ENCODE data around the gene MRPL10. TPM values are rescaled to one million over a fixed set of nuclear protein-coding genes. Genes with fewer than 3 reads are reported as not detected.

MRPL10 gene
- total RNA-seq, 1 experiment from 2014 or later, result 50.3 TPM

DNA sequence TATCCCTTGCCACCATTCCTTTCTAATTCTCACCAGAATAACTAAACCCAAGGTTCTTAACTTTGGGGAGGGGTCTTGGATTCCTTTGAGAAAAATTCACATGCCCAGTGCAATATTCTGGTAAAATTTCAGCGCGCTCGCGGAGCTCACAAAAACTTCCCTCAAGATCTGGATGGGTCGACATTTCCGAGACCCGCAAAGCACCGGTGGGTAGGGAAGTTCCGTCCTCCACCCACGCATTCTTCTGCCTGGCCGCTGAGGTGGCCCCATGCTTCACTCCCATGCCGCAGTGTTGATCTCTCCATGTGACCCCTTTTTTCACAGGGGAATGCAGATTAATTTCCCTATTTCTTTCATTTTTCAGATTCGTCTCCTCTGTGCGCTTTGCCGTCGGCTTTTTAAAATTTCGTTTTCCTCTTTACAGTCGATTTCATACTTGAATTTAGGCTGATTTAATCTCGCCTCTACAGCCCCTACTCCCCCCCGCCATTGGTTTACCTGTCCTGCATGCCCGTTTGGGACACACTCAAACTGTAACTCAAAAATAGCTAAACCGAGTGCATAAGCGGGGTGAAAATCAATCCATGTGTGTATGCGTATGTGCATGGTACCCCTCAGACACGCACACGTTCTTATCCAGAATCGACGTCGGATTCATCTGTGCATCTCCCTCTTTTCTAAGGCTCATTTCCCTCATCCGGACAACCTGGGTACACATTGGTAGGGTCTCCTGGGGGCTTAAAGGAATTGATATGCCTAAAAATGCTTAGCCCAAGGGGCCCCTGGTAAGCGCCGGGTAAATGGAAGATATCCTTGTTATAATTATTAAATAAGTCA, 21.0 kb upstream of the MRPL10 start:
- H3K79me2 ChIP-seq (ENCODE audit: low read length), result no peaks in the 10 kb centered on the region
- no peak overlapping the region for H3K27ac ChIP-seq (ENCODE audit: low read length)
- no peaks in the 10 kb centered on the region for H3K36me3 ChIP-seq (ENCODE audit: insufficient read depth, low read length)
- H3K4me3 ChIP-seq (ENCODE audit: low read length), result no peak overlapping the region
- DNase-seq, result no peak
- H3K4me1 ChIP-seq (ENCODE audit: low read length), result peaks cover 5% of the 10 kb centered on the region; the same call in 1 of the 2 replicates
- H3K27me3 ChIP-seq (ENCODE audit: low read length), result no peaks in the 10 kb centered on the region
- no peak overlapping the region for H3K9ac ChIP-seq (ENCODE audit: low read length)
- no peak overlapping the region for H3K4me2 ChIP-seq (ENCODE audit: low read depth, low read length, poor library complexity, severe bottlenecking)
- no peak overlapping the region for H2AFZ ChIP-seq (ENCODE audit: low read length)
- H4K20me1 ChIP-seq (ENCODE audit: insufficient read depth, low read depth, low read length), result peaks cover 4% of the 10 kb centered on the region; the same call in 1 of the 2 replicates
- H3K9me3 ChIP-seq (ENCODE audit: low read length), result no peaks in the 10 kb centered on the region
- H3K9me2 ChIP-seq (replicated peaks; ENCODE audit: insufficient read depth, low read length), result no peaks in the 10 kb centered on the region

GRCh38 chr17:47851764-47852112, 20.4 kb upstream of the MRPL10 start:
- no peaks in the 10 kb centered on the region for H3K79me2 ChIP-seq (ENCODE audit: low read length)
- H4K20me1 ChIP-seq (ENCODE audit: insufficient read depth, low read depth, low read length), result peaks cover 4% of the 10 kb centered on the region; the same call in 1 of the 2 replicates
- H3K9me3 ChIP-seq (ENCODE audit: low read length), result no peaks in the 10 kb centered on the region
- no peaks in the 10 kb centered on the region for H3K36me3 ChIP-seq (ENCODE audit: insufficient read depth, low read length)
- no peak overlapping the region for H3K4me2 ChIP-seq (ENCODE audit: low read depth, low read length, poor library complexity, severe bottlenecking)
- no peak overlapping the region for H3K9ac ChIP-seq (ENCODE audit: low read length)
- no peak for DNase-seq
- no peak overlapping the region for H3K27ac ChIP-seq (ENCODE audit: low read length)
- H3K27me3 ChIP-seq (ENCODE audit: low read length), result no peaks in the 10 kb centered on the region
- peaks cover 5% of the 10 kb centered on the region; the same call in 1 of the 2 replicates for H3K4me1 ChIP-seq (ENCODE audit: low read length)
- H3K9me2 ChIP-seq (replicated peaks; ENCODE audit: insufficient read depth, low read length), result no peaks in the 10 kb centered on the region
- H3K4me3 ChIP-seq (ENCODE audit: low read length), result no peak overlapping the region
- H2AFZ ChIP-seq (ENCODE audit: low read length), result no peak overlapping the region

GRCh38 chr17:47850692-47851573, 19.6 kb upstream of the MRPL10 start, which contains the start of gene SP6:
SP6 (minus strand) TSS chr17:47851163; CDS start chr17:47848429, 2,734 bp downstream.
- Histone ChIP-seq H3K27me3 (ENCODE audit: low read length) (no peaks in the 10 kb centered on the region), H3K36me3 (ENCODE audit: insufficient read depth, low read length) (no peaks in the 10 kb centered on the region), H3K79me2 (ENCODE audit: low read length) (no peaks in the 10 kb centered on the region), H2AFZ (ENCODE audit: low read length) (no peak within 1 kb of the TSS), H3K9me3 (ENCODE audit: low read length) (no peaks in the 10 kb centered on the region), H3K4me2 (ENCODE audit: low read depth, low read length, poor library complexity, severe bottlenecking) (peak within 1 kb of the TSS; percentile 40), H3K9me2 (replicated peaks; ENCODE audit: insufficient read depth, low read length) (no peaks in the 10 kb centered on the region), H3K4me1 (ENCODE audit: low read length) (peaks cover 5% of the 10 kb centered on the region; the same call in 1 of the 2 replicates), H3K4me3 (ENCODE audit: low read length) (no peak within 1 kb of the TSS), H4K20me1 (ENCODE audit: insufficient read depth, low read depth, low read length) (peaks cover 4% of the 10 kb centered on the region; the same call in 1 of the 2 replicates), H3K27ac (ENCODE audit: low read length) (no peak within 1 kb of the TSS), H3K9ac (ENCODE audit: low read length) (no peak within 1 kb of the TSS)
- DNase-seq, result peak; percentile 76

- Histone ChIP-seq H3K79me2 (ENCODE audit: low read length) (no peaks in the 10 kb centered on the region), H3K9me3 (ENCODE audit: low read length) (no peaks in the 10 kb centered on the region), H3K27me3 (ENCODE audit: low read length) (no peaks in the 10 kb centered on the region), H4K20me1 (ENCODE audit: insufficient read depth, low read depth, low read length) (peaks cover 4% of the 10 kb centered on the region; the same call in 1 of the 2 replicates), H3K9ac (ENCODE audit: low read length) (no peak overlapping the region), H3K36me3 (ENCODE audit: insufficient read depth, low read length) (no peaks in the 10 kb centered on the region), H3K4me3 (ENCODE audit: low read length) (no peak overlapping the region), H3K27ac (ENCODE audit: low read length) (no peak overlapping the region), H3K4me2 (ENCODE audit: low read depth, low read length, poor library complexity, severe bottlenecking) (no peak overlapping the region), H3K4me1 (ENCODE audit: low read length) (peaks cover 5% of the 10 kb centered on the region; the same call in 1 of the 2 replicates), H3K9me2 (replicated peaks; ENCODE audit: insufficient read depth, low read length) (no peaks in the 10 kb centered on the region), H2AFZ (ENCODE audit: low read length) (no peak overlapping the region)
- no peak for DNase-seq
Observed at GRCh38 chr17:47850373-47850691, 19.0 kb upstream of the MRPL10 start.

GRCh38 chr17:47848198-47848513, 16.8 kb upstream of the MRPL10 start:
- H3K4me3 ChIP-seq (ENCODE audit: low read length), result no peak overlapping the region
- H3K27ac ChIP-seq (ENCODE audit: low read length), result no peak overlapping the region
- H3K9me3 ChIP-seq (ENCODE audit: low read length), result no peaks in the 10 kb centered on the region
- no peak overlapping the region for H3K9ac ChIP-seq (ENCODE audit: low read length)
- no peaks in the 10 kb centered on the region for H3K27me3 ChIP-seq (ENCODE audit: low read length)
- peaks cover 5% of the 10 kb centered on the region; the same call in 1 of the 2 replicates for H3K4me1 ChIP-seq (ENCODE audit: low read length)
- H3K79me2 ChIP-seq (ENCODE audit: low read length), result no peaks in the 10 kb centered on the region
- no peaks in the 10 kb centered on the region for H3K9me2 ChIP-seq (replicated peaks; ENCODE audit: insufficient read depth, low read length)
- H3K36me3 ChIP-seq (ENCODE audit: insufficient read depth, low read length), result no peaks in the 10 kb centered on the region
- no peak overlapping the region for H2AFZ ChIP-seq (ENCODE audit: low read length)
- no peak overlapping the region for H3K4me2 ChIP-seq (ENCODE audit: low read depth, low read length, poor library complexity, severe bottlenecking)
- H4K20me1 ChIP-seq (ENCODE audit: insufficient read depth, low read depth, low read length), result peaks cover 4% of the 10 kb centered on the region; the same call in 1 of the 2 replicates
- no peak for DNase-seq

DNA sequence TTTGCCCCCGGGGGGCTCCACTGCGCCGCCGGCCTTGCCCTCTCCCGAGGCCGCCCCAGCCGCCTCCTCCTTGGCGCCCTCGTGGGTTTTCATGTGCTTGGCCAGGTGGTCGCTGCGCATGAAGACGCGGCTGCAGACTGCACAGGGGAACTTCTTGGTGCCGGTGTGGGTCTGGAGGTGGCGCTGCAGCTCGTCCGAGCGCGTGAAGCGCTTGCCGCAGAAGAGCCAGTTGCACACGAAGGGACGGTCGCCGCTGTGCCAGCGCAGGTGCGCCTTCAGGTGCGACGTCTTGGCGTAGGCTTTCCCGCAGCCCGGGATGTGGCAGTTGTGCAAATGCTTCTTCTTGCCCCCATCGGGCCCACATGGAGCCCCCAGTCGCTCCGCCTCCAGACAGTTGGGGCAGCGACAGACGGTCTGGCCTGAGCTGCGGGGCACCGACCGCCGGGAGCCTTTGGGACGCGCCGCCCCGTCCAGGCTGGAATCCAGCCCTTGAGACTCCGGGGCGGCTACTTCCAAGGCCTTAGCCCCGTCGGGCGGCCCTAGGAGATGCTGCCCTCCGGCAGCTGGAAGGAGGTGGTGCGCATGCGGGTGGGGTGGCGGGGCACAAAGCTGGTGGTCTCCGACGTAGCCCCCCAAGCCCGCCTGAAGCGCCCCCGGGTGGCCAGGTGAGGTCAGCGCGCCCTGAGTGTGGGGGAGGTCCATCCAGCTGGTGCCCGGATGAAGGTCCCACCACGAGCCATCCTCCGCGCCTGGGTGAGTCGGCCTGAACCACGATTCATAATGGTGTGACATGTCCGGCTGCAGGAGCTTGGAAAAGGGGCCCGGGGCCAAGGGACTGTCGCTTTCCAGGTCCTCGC, 16.2 kb upstream of the MRPL10 start:
- no peaks in the 10 kb centered on the region for H3K9me2 ChIP-seq (replicated peaks; ENCODE audit: insufficient read depth, low read length)
- no peak for DNase-seq
- no peak overlapping the region for H3K27ac ChIP-seq (ENCODE audit: low read length)
- no peak overlapping the region for H3K4me3 ChIP-seq (ENCODE audit: low read length)
- H3K4me2 ChIP-seq (ENCODE audit: low read depth, low read length, poor library complexity, severe bottlenecking), result no peak overlapping the region
- peaks cover 8% of the 10 kb centered on the region for H3K4me1 ChIP-seq (ENCODE audit: low read length)
- no peaks in the 10 kb centered on the region for H3K27me3 ChIP-seq (ENCODE audit: low read length)
- H3K9ac ChIP-seq (ENCODE audit: low read length), result no peak overlapping the region
- H3K9me3 ChIP-seq (ENCODE audit: low read length), result no peaks in the 10 kb centered on the region
- H4K20me1 ChIP-seq (ENCODE audit: insufficient read depth, low read depth, low read length), result peaks cover 4% of the 10 kb centered on the region; the same call in 1 of the 2 replicates
- H3K79me2 ChIP-seq (ENCODE audit: low read length), result no peaks in the 10 kb centered on the region
- no peak overlapping the region for H2AFZ ChIP-seq (ENCODE audit: low read length)
- H3K36me3 ChIP-seq (ENCODE audit: insufficient read depth, low read length), result no peaks in the 10 kb centered on the region

DNA sequence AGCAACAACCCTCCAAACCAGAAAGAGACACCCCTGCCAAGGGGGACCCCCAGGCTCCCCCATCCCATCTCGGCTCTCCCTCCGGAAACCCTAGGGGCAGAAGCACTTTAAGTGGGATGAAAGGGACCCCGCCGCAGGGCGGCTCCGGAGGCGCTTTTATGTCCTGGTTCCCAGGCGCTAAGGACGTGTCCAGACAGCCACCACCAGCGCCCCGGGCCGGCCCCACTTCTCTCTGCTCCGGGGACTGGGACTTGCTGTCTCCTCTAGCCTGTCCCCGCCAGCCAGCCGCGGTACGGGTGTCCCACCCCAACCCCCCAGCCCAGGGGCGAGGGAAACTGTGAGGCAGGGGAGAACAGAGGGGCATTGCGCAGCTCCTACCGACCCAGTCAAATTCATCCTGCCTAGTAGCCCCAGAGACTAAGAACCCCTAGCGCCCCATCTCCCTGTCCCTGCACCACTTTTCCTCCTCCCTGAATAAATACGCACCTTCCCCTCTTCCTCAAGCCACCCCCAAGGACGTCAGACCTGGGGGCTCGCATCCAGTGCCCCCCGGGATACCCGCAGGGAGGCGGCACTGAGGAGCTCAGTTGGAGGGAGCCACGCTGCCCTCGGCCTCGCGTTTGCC, 15.5 kb upstream of the MRPL10 start:
- peaks cover 11% of the 10 kb centered on the region for H3K4me1 ChIP-seq (ENCODE audit: low read length)
- H3K36me3 ChIP-seq (ENCODE audit: insufficient read depth, low read length), result no peaks in the 10 kb centered on the region
- H3K27ac ChIP-seq (ENCODE audit: low read length), result no peak overlapping the region
- DNase-seq, result no peak
- no peak overlapping the region for H3K4me3 ChIP-seq (ENCODE audit: low read length)
- peaks cover 4% of the 10 kb centered on the region; the same call in 1 of the 2 replicates for H4K20me1 ChIP-seq (ENCODE audit: insufficient read depth, low read depth, low read length)
- H3K9me3 ChIP-seq (ENCODE audit: low read length), result no peaks in the 10 kb centered on the region
- H3K27me3 ChIP-seq (ENCODE audit: low read length), result no peaks in the 10 kb centered on the region
- no peaks in the 10 kb centered on the region for H3K9me2 ChIP-seq (replicated peaks; ENCODE audit: insufficient read depth, low read length)
- no peak overlapping the region for H3K9ac ChIP-seq (ENCODE audit: low read length)
- no peak overlapping the region for H2AFZ ChIP-seq (ENCODE audit: low read length)
- no peaks in the 10 kb centered on the region for H3K79me2 ChIP-seq (ENCODE audit: low read length)
- no peak overlapping the region for H3K4me2 ChIP-seq (ENCODE audit: low read depth, low read length, poor library complexity, severe bottlenecking)

Measured in Karpas-422 (cell line).